Measurements from ENCODE around the gene TBC1D17.

GRCh38 chr19:49855676-49856573 is 21.6 kb upstream of the TBC1D17 start:
- TF ChIP-seq CTCF (conservative IDR thresholded peaks at IDR 0.05) (no peak), EZH2 (IDR thresholded peaks at IDR 0.05; ENCODE audit: low read depth) (no peak)
